Activated naive CD4-positive, alpha-beta T cell treated with anti-CD3 and anti-CD28 coated beads for 36 hours (primary cell): ENCODE data around the gene SLC44A3. TPM values are rescaled to one million over a fixed set of nuclear protein-coding genes. Genes with fewer than 3 reads are reported as not detected.

Source experiments
- CTCF ChIA-PET: fragments of 350-600 bp; sonication (Branson Sonifier 250); formaldehyde crosslinking; loops from one replicate; lab custom pipeline; 2021; ENCODE audit warnings: antibody characterized with exemption; lab: Charles Lee
- DNase-seq: peaks from one replicate; pipeline ENCODE4 v3.0.0-alpha.2; 2020
- H3K27ac Mint-ChIP-seq: one replicate; pipeline ENCODE4 v1.8.0; 2021; ENCODE audit warnings: mild to moderate bottlenecking, mixed read lengths
- H3K27me3 Mint-ChIP-seq: one replicate; pipeline ENCODE4 v1.8.0; 2021; ENCODE audit warnings: low read depth, mixed read lengths
- H3K36me3 Mint-ChIP-seq: one replicate; pipeline ENCODE4 v1.8.0; 2021; ENCODE audit warnings: low read depth, mixed read lengths
- H3K4me1 Mint-ChIP-seq: one replicate; pipeline ENCODE4 v1.8.0; 2021; ENCODE audit warnings: low read depth, mixed read lengths
- H3K4me3 Mint-ChIP-seq: one replicate; pipeline ENCODE4 v1.8.0; 2021; ENCODE audit warnings: mild to moderate bottlenecking, moderate library complexity, mixed read lengths
- H3K9me3 Mint-ChIP-seq: one replicate; pipeline ENCODE4 v1.8.0; 2021; ENCODE audit warnings: mixed read lengths
- intact Hi-C: fragments of 100-400 bp; cut with micrococcal nuclease; formaldehyde crosslinking; loops from one replicate; pipeline ENCODE4 v1.15.1; 2023
- total RNA-seq, 2 experiments: library from RNA; stranded (reverse); gene quantifications; one replicate each; pipeline ENCODE4 v1.2.3, GENCODE V29; 2021

The SLC44A3 gene
- total RNA-seq, 2 experiments from 2014 or later: not detected

- Mint-ChIP-seq H3K36me3 (no peaks in the 10 kb centered on the region), H3K4me1 (peaks cover 10% of the 10 kb centered on the region), H3K27me3 (peaks cover 5% of the 10 kb centered on the region), H3K4me3 (no peak overlapping the region), H3K9me3 (no peaks in the 10 kb centered on the region), H3K27ac (no peak overlapping the region)
- DNase-seq: no peak
- intact Hi-C loops: no loop called here
- CTCF ChIA-PET: interaction anchor here (1.0 kb wide), 1 partner anchor 121 kb away, joined by 3 read pairs; no protein-coding TSS in a partner anchor
Observed at GRCh38 chr1:94920061-94920460, 99.9 kb downstream of the SLC44A3 start.

- H3K4me3 Mint-ChIP-seq: no peak overlapping the region
- intact Hi-C loops: no loop called here
- CTCF ChIA-PET: interaction anchor here (1.4 kb wide), 1 partner anchor 122 kb away, joined by 3 read pairs; no protein-coding TSS in a partner anchor
- no peak overlapping the region for H3K27ac Mint-ChIP-seq
- H3K9me3 Mint-ChIP-seq: no peaks in the 10 kb centered on the region
- no peaks in the 10 kb centered on the region for H3K36me3 Mint-ChIP-seq
- no peak for DNase-seq
- H3K4me1 Mint-ChIP-seq: peaks cover 19% of the 10 kb centered on the region
- H3K27me3 Mint-ChIP-seq: peaks cover 11% of the 10 kb centered on the region
Observed at GRCh38 chr1:94921977-94922376, 101.8 kb downstream of the SLC44A3 start.

GRCh38 chr1:94922761-94923331, 102.7 kb downstream of the SLC44A3 start:
- peaks cover 21% of the 10 kb centered on the region for H3K4me1 Mint-ChIP-seq
- intact Hi-C loops: no loop called here
- CTCF ChIA-PET: interaction anchor here (0.6 to 1.4 kb wide), 2 partner anchors 14 to 121 kb away, joined by 3 read pairs; no protein-coding TSS in a partner anchor
- H3K27ac Mint-ChIP-seq: no peak overlapping the region
- no peak for DNase-seq
- peaks cover 15% of the 10 kb centered on the region for H3K27me3 Mint-ChIP-seq
- no peak overlapping the region for H3K4me3 Mint-ChIP-seq
- H3K36me3 Mint-ChIP-seq: no peaks in the 10 kb centered on the region
- H3K9me3 Mint-ChIP-seq: no peaks in the 10 kb centered on the region

GRCh38 chr1:94925004-94925403, 104.8 kb downstream of the SLC44A3 start:
- H3K4me1 Mint-ChIP-seq: peaks cover 21% of the 10 kb centered on the region
- CTCF ChIA-PET: interaction anchor here (1.3 kb wide), 1 partner anchor 13 kb away, joined by 3 read pairs; no protein-coding TSS in a partner anchor
- no peaks in the 10 kb centered on the region for H3K36me3 Mint-ChIP-seq

GRCh38 chr1:94925561-94926125, 105.5 kb downstream of the SLC44A3 start:
- H3K27me3 Mint-ChIP-seq: peaks cover 15% of the 10 kb centered on the region
- H3K9me3 Mint-ChIP-seq: no peaks in the 10 kb centered on the region
- CTCF ChIA-PET: no interaction called here
- no peaks in the 10 kb centered on the region for H3K36me3 Mint-ChIP-seq
- peak overlapping the region; percentile 85 for H3K4me3 Mint-ChIP-seq
- H3K27ac Mint-ChIP-seq: no peak overlapping the region
- intact Hi-C loops: loop anchor here (2.0 kb wide), 5 partner anchors 37 to 385 kb away; partner anchors contain the start of genes F3 and RWDD3
- DNase-seq: peak; percentile 32
- peaks cover 21% of the 10 kb centered on the region for H3K4me1 Mint-ChIP-seq

More at GRCh38 chr1:94925004-94925403, 104.8 kb downstream of the SLC44A3 start:
- intact Hi-C loops: no loop called here
- no peaks in the 10 kb centered on the region for H3K9me3 Mint-ChIP-seq
- no peak for DNase-seq
- H3K27me3 Mint-ChIP-seq: peaks cover 15% of the 10 kb centered on the region
- H3K27ac Mint-ChIP-seq: no peak overlapping the region
- H3K4me3 Mint-ChIP-seq: peak overlapping the region; percentile 7

GRCh38 chr1:94926126-94926914, 106.2 kb downstream of the SLC44A3 start:
- no peak overlapping the region for H3K27ac Mint-ChIP-seq
- H3K27me3 Mint-ChIP-seq: peaks cover 15% of the 10 kb centered on the region

GRCh38 chr1:94926915-94927404, 106.8 kb downstream of the SLC44A3 start, which contains the start of gene CNN3:
Gene CNN3 (minus strand): TSS chr1:94927110. CDS start chr1:94926894, 216 bp downstream.
- peak; percentile 77 for DNase-seq
- intact Hi-C loops: loop anchor here (1.0 to 2.0 kb wide), 7 partner anchors 36 to 386 kb away; partner anchors contain the start of genes ALG14, F3 and RWDD3
- H3K4me3 Mint-ChIP-seq: peak within 1 kb of the TSS; percentile 85
- CTCF ChIA-PET: no interaction called here
- H3K27ac Mint-ChIP-seq: no peak within 1 kb of the TSS
- H3K27me3 Mint-ChIP-seq: peaks cover 15% of the 10 kb centered on the region
- peaks cover 21% of the 10 kb centered on the region for H3K4me1 Mint-ChIP-seq
- H3K9me3 Mint-ChIP-seq: no peaks in the 10 kb centered on the region
- no peaks in the 10 kb centered on the region for H3K36me3 Mint-ChIP-seq

More at GRCh38 chr1:94926126-94926914, 106.2 kb downstream of the SLC44A3 start:
- Mint-ChIP-seq H3K9me3 (no peaks in the 10 kb centered on the region), H3K4me3 (peak overlapping the region; percentile 85), H3K36me3 (no peaks in the 10 kb centered on the region), H3K4me1 (peaks cover 21% of the 10 kb centered on the region)
- DNase-seq: peak; percentile 53
- CTCF ChIA-PET: no interaction called here
- intact Hi-C loops: loop anchor here (2.0 kb wide), 5 partner anchors 36 to 386 kb away; partner anchors contain the start of genes F3 and RWDD3

- no peaks in the 10 kb centered on the region for H3K9me3 Mint-ChIP-seq
- DNase-seq: no peak
- peaks cover 15% of the 10 kb centered on the region for H3K27me3 Mint-ChIP-seq
- peaks cover 21% of the 10 kb centered on the region for H3K4me1 Mint-ChIP-seq
- no peaks in the 10 kb centered on the region for H3K36me3 Mint-ChIP-seq
- CTCF ChIA-PET: no interaction called here
- H3K27ac Mint-ChIP-seq: no peak overlapping the region
- peak overlapping the region; percentile 58 for H3K4me3 Mint-ChIP-seq
- intact Hi-C loops: loop anchor here (1.0 to 2.0 kb wide), 7 partner anchors 35 to 387 kb away; partner anchors contain the start of genes ALG14, F3 and RWDD3
Observed at GRCh38 chr1:94927405-94928175, 107.4 kb downstream of the SLC44A3 start.

GRCh38 chr1:94928293-94928939, 108.3 kb downstream of the SLC44A3 start:
- no peak overlapping the region for H3K4me3 Mint-ChIP-seq
- H3K27ac Mint-ChIP-seq: no peak overlapping the region
- H3K27me3 Mint-ChIP-seq: peaks cover 15% of the 10 kb centered on the region
- intact Hi-C loops: no loop called here
- no peaks in the 10 kb centered on the region for H3K36me3 Mint-ChIP-seq
- no peak for DNase-seq
- peaks cover 18% of the 10 kb centered on the region for H3K4me1 Mint-ChIP-seq
- CTCF ChIA-PET: no interaction called here
- no peaks in the 10 kb centered on the region for H3K9me3 Mint-ChIP-seq

GRCh38 chr1:94929351-94930217, 109.4 kb downstream of the SLC44A3 start:
- Mint-ChIP-seq H3K4me3 (no peak overlapping the region), H3K4me1 (peaks cover 15% of the 10 kb centered on the region), H3K27me3 (peaks cover 15% of the 10 kb centered on the region), H3K36me3 (no peaks in the 10 kb centered on the region), H3K9me3 (no peaks in the 10 kb centered on the region), H3K27ac (no peak overlapping the region)
- intact Hi-C loops: no loop called here
- CTCF ChIA-PET: no interaction called here
- DNase-seq: no peak
